Breast epithelium (tissue), 4 donors: ENCODE data around the gene MMD. TPM values are rescaled to one million over a fixed set of nuclear protein-coding genes. Genes with fewer than 3 reads are reported as not detected.

Experiments
- DNase-seq, 2 donors: peaks; one replicate each; pipeline ENCODE4 v3.0.0-alpha.2; 2019; ENCODE audit warnings: low spot score in 2 of 2
- H3K27ac ChIP-seq, 2 donors: fragments of 200-600 bp; sonication (generic) in 1 of 2; one replicate each; pipeline ENCODE4 v1.5.1; 2016 to 2019; ENCODE audit warnings: mild to moderate bottlenecking in 1 of 2
- H3K27me3 ChIP-seq, 2 donors: fragments of 200-600 bp; sonication (generic) in 1 of 2; one replicate each; pipeline versions ENCODE4 v1.5.1 to v1.6.0; 2017 to 2019; ENCODE audit warnings: control low read depth in 1 of 2, mild to moderate bottlenecking in 1 of 2
- H3K36me3 ChIP-seq: fragments of 200-600 bp; one replicate; pipeline ENCODE4 v1.5.1; 2019
- H3K4me1 ChIP-seq, 2 donors: fragments of 200-600 bp; sonication (generic); one replicate each; pipeline ENCODE4 v1.5.1; 2016 to 2019; ENCODE audit warnings: control low read depth in 1 of 2
- H3K4me3 ChIP-seq, 3 donors: fragments of 200-600 bp; sonication (generic); 1 replicate in 2 of 3; 2 replicates in 1 of 3; pipeline ENCODE4 v1.5.1; 2016 to 2019; ENCODE audit warnings: mild to moderate bottlenecking in 3 of 3, moderate library complexity in 2 of 3
- H3K9me3 ChIP-seq, 2 donors: fragments of 200-600 bp; sonication (generic) in 1 of 2; one replicate each; pipeline ENCODE4 v1.5.1; 2016 to 2019; ENCODE audit warnings: control low read depth in 1 of 2
- CTCF ChIP-seq, 3 donors: fragments of 450-650 bp; IDR thresholded peaks; one replicate each; pipeline ENCODE4 v1.5.1; 2016 to 2017; ENCODE audit warnings: antibody characterized with exemption in 3 of 3, mild to moderate bottlenecking in 3 of 3, moderate library complexity in 3 of 3
- POLR2A ChIP-seq: fragments of 450-650 bp; IDR thresholded peaks from one replicate; pipeline ENCODE4 v1.6.1; 2016; ENCODE audit warnings: antibody characterized with exemption, mild to moderate bottlenecking, moderate library complexity
- POLR2AphosphoS5 ChIP-seq, 3 donors: sonication (generic); formaldehyde crosslinking; IDR thresholded peaks; one replicate each; pipeline ENCODE4 v1.6.1; 2017; ENCODE audit warnings: antibody characterized with exemption in 3 of 3
- intact Hi-C: fragments of 100-400 bp; cut with DNase I; formaldehyde crosslinking; loops from one replicate; pipeline ENCODE4 v1.15.1; 2023; ENCODE audit warnings: low total_unique reads
- total RNA-seq, 3 donors: library from RNA; depleted of rRNA; stranded (reverse); fragments of >200 nt; gene quantifications; one replicate each; pipeline ENCODE4 v1.1.0, GENCODE V29; 2016

Gene MMD
- total RNA-seq, 3 donors from 2014 or later = 28.0 to 140 (median 34.1) TPM

- Histone ChIP-seq H3K4me3 (no peak overlapping the region), H3K27ac (no peak overlapping the region), H3K36me3 (no peaks in the 10 kb centered on the region), H3K4me1 (peaks cover 0 to 4% of the 10 kb centered on the region in 2 donors), H3K9me3 (peaks cover 0 to 4% of the 10 kb centered on the region in 2 donors), H3K27me3 (no peaks in the 10 kb centered on the region)
- intact Hi-C loops = no loop called here
- TF ChIP-seq POLR2AphosphoS5 (IDR thresholded peaks at IDR 0.05) (no peak), CTCF (IDR thresholded peaks at IDR 0.05) (no peak), POLR2A (no peak)
- no peak for DNase-seq
Measured at GRCh38 chr17:55342800-55343585, 78.6 kb downstream of the MMD start.

Other genes starting within 250 kb of the MMD start
- 10 to 100 TPM; 11.8 to 21.4 (median 13.4) TPM for gene HLF, start 156.9 kb downstream of the MMD start, total RNA-seq
- not detected for gene SMIM36, start 89.6 kb upstream of the MMD start, total RNA-seq